Tibial nerve (tissue), 4 donors: Measurements from ENCODE around the gene UMAD1. TPM values are rescaled to one million over a fixed set of nuclear protein-coding genes. Genes with fewer than 3 reads are reported as not detected.

Source experiments
- DNase-seq, 2 donors: peaks; one replicate each; pipeline ENCODE4 v3.0.0-alpha.2; 2019; ENCODE audit warnings: low spot score in 2 of 2
- H3K27ac ChIP-seq, 4 donors: fragments of 200-600 bp; sonication (generic) in 3 of 4; one replicate each; pipeline ENCODE4 v1.5.1; 2017 to 2019; ENCODE audit warnings: mild to moderate bottlenecking in 1 of 4
- H3K27me3 ChIP-seq, 2 donors: fragments of 200-600 bp; sonication (generic) in 1 of 2; one replicate each; pipeline versions ENCODE4 v1.5.1 to v1.6.0; 2017 to 2019
- H3K36me3 ChIP-seq, 3 donors: fragments of 200-600 bp; sonication (generic); one replicate each; pipeline ENCODE4 v1.5.1; 2018 to 2019
- H3K4me1 ChIP-seq, 4 donors: fragments of 200-600 bp; sonication (generic) in 3 of 4; one replicate each; pipeline ENCODE4 v1.5.1; 2017 to 2019
- H3K4me3 ChIP-seq, 4 donors: fragments of 200-600 bp; sonication (generic) in 3 of 4; one replicate each; pipeline ENCODE4 v1.5.1; 2017 to 2019; ENCODE audit warnings: mild to moderate bottlenecking in 1 of 4, moderate library complexity in 1 of 4
- H3K9me3 ChIP-seq, 4 donors: fragments of 200-600 bp; sonication (generic) in 3 of 4; one replicate each; pipeline ENCODE4 v1.5.1; 2017 to 2019
- CTCF ChIP-seq, 5 experiments: fragments of 200-600 bp in 3 of 5; fragments of 450-650 bp in 2 of 5; sonication (generic) in 3 of 5; IDR thresholded peaks; one replicate each; pipeline ENCODE4 v1.5.1; 2016 to 2019; ENCODE audit warnings: antibody characterized with exemption in 5 of 5, mild to moderate bottlenecking in 3 of 5, moderate library complexity in 2 of 5
- EP300 ChIP-seq, 2 donors: sonication (generic); formaldehyde crosslinking; IDR thresholded peaks; one replicate each; pipeline ENCODE4 v1.6.1; 2017; ENCODE audit warnings: antibody characterized with exemption in 2 of 2, mild to moderate bottlenecking in 1 of 2
- POLR2A ChIP-seq, 2 donors: fragments of 450-650 bp; IDR thresholded peaks; one replicate each; pipeline ENCODE4 v1.6.1; 2017; ENCODE audit warnings: antibody characterized with exemption in 2 of 2, mild to moderate bottlenecking in 2 of 2, moderate library complexity in 2 of 2
- WGBS, 2 donors: methylation state at CpG; one replicate each; pipeline ENCODE4 v1.1.5; 2018; 5-methylcytosine and 5-hydroxymethylcytosine counted together
- total RNA-seq, 4 donors: library from RNA; depleted of rRNA; stranded (reverse); fragments of >200 nt; gene quantifications; one replicate each; pipeline ENCODE4 v1.1.0, GENCODE V29; 2016

Gene UMAD1
- total RNA-seq, 4 donors from 2014 or later = 6.0 to 14.9 (median 10.2) TPM

DNA sequence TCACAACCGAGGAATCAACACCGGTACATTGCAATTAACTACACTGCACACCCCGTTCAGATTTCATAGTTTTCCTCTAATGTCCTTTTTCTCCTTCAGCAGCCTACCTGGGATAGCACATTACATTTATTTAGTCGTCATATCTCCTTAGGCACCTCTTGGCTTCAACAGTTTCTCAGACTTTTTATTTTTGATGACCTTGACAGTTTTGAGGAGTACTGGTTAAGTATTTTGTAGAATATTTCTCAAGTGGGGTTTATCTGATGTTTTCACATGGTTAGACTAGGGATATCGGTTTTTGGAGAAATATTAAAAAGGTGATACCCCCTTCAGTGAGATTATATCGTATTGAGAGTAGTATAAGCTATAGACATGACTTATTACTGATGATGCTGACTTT, 241.0 kb downstream of the UMAD1 start:
- Histone ChIP-seq H3K9me3 (no peaks in the 10 kb centered on the region), H3K27me3 (no peaks in the 10 kb centered on the region), H3K4me1 (no peaks in the 10 kb centered on the region), H3K4me3 (no peak overlapping the region), H3K36me3 (no peaks in the 10 kb centered on the region), H3K27ac (no peak overlapping the region)
- TF ChIP-seq POLR2A (IDR thresholded peaks at IDR 0.05) (no peak), EP300 (IDR thresholded peaks at IDR 0.05) (no peak), CTCF (IDR thresholded peaks at IDR 0.05) (no peak)
- WGBS, 2 donors = 92 to 96% methylated on average over 6 of the region's 6 CpGs
- DNase-seq = no peak

- no peak for TF ChIP-seq CTCF (IDR thresholded peaks at IDR 0.05)
- no peak for TF ChIP-seq EP300 (IDR thresholded peaks at IDR 0.05)
- TF ChIP-seq POLR2A (IDR thresholded peaks at IDR 0.05) = no peak
- DNase-seq = no peak
- H3K27ac ChIP-seq = no peak overlapping the region
- H3K9me3 ChIP-seq = no peaks in the 10 kb centered on the region
- 95 to 96% methylated on average over 2 of the region's 2 CpGs for WGBS, 2 donors
- no peaks in the 10 kb centered on the region for H3K4me1 ChIP-seq
- no peak overlapping the region for H3K4me3 ChIP-seq
- H3K36me3 ChIP-seq = no peaks in the 10 kb centered on the region
- H3K27me3 ChIP-seq = no peaks in the 10 kb centered on the region
These were observed 242.3 kb downstream of the UMAD1 start for GRCh38 chr7:7882888-7883287.

DNA sequence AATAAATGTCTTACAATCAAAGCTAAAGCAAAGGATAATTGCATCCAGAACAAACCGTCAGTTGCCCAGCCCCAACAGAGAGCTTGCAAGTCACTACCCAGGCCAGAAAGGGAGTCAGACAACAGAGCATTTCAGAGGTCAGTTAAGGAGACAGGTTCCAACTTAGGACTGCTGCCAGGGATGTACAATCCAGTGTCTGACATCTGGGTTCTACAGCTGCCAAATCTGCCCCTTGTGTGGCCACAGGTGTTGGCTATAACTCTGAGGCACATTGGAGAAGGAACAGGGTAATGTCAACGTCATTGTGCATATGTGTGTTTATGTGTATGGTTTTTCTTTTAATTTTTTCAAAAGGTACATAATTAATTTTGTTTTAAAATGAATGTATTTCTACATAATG, 242.8 kb downstream of the UMAD1 start:
- H3K4me1 ChIP-seq = no peaks in the 10 kb centered on the region
- 55 to 81% methylated on average over 2 of the region's 2 CpGs for WGBS, 2 donors
- no peaks in the 10 kb centered on the region for H3K27me3 ChIP-seq
- no peak for DNase-seq
- H3K9me3 ChIP-seq = no peaks in the 10 kb centered on the region
- no peak overlapping the region for H3K27ac ChIP-seq
- TF ChIP-seq CTCF (IDR thresholded peaks at IDR 0.05) = no peak
- no peak for TF ChIP-seq EP300 (IDR thresholded peaks at IDR 0.05)
- TF ChIP-seq POLR2A (IDR thresholded peaks at IDR 0.05) = no peak
- no peak overlapping the region for H3K4me3 ChIP-seq
- no peaks in the 10 kb centered on the region for H3K36me3 ChIP-seq

GRCh38 chr7:7884855-7885254, 244.3 kb downstream of the UMAD1 start:
- peaks cover 0 to 4% (median 0%) of the 10 kb centered on the region in 3 donors for H3K36me3 ChIP-seq
- WGBS, 2 donors = 80 to 82% methylated on average over 3 of the region's 3 CpGs
- no peak overlapping the region for H3K4me3 ChIP-seq
- no peak for DNase-seq
- TF ChIP-seq EP300 (IDR thresholded peaks at IDR 0.05) (no peak), CTCF (IDR thresholded peaks at IDR 0.05) (no peak), POLR2A (IDR thresholded peaks at IDR 0.05) (no peak)
- H3K27ac ChIP-seq = no peak overlapping the region
- H3K9me3 ChIP-seq = no peaks in the 10 kb centered on the region
- H3K27me3 ChIP-seq = no peaks in the 10 kb centered on the region
- no peaks in the 10 kb centered on the region for H3K4me1 ChIP-seq

- DNase-seq = no peak
- H3K4me1 ChIP-seq = no peaks in the 10 kb centered on the region
- no peaks in the 10 kb centered on the region for H3K27me3 ChIP-seq
- peaks cover 0 to 20% (median 0%) of the 10 kb centered on the region in 3 donors for H3K36me3 ChIP-seq
- 92 to 96% methylated on average over 5 of the region's 5 CpGs for WGBS, 2 donors
- no peak overlapping the region for H3K27ac ChIP-seq
- no peak for TF ChIP-seq EP300 (IDR thresholded peaks at IDR 0.05)
- no peak for TF ChIP-seq POLR2A (IDR thresholded peaks at IDR 0.05)
- TF ChIP-seq CTCF (IDR thresholded peaks at IDR 0.05) = no peak
- no peak overlapping the region for H3K4me3 ChIP-seq
- H3K9me3 ChIP-seq = no peaks in the 10 kb centered on the region
These were observed 249.4 kb downstream of the UMAD1 start for GRCh38 chr7:7889791-7890568.
